NCI-H2227 (cell line): ENCODE results near the gene DACH1.
"Not testable (repeated sequence)": the region's sequence is repeated elsewhere in the genome, so short reads cannot be mapped to it uniquely, and the experiment has no call there.

Experiments used
- DNase-seq: peaks from one replicate; lab custom pipeline; 2025; ENCODE audit not compliant: unreplicated experiment; lab: John Stamatoyannopoulos, UW

Gene DACH1

GRCh38 chr13:71866335-71867130 is 471 bp downstream of the DACH1 start:
- DNase-seq, result peak; percentile 40

DNA sequence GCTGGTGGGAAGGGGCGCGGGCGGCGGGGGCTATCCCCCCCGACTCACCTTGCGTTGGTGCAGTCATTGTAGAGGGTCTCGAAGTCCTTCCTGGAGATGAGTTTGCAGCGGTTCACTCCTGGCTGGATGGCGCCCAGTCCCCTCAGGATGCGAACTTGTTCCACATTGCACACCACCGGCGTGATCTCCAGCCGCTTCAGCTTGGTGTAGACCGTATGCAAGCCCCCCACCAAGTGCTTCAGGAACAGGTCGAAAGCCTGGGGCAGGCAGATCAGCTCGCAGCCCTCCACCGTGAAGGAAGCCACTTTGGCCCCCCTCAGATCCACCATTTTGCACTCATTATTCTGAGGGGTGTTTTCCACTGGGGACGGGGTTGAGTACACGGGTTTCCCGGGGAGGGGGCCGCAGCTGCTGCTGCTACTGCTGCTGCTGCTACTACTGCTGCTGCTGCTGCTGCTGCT is 1.1 kb downstream of the DACH1 start:
- DNase-seq, result peak; percentile 40

- peak; percentile 47 for DNase-seq
These were observed 1.8 kb downstream of the DACH1 start for GRCh38 chr13:71864986-71865873.

DNA sequence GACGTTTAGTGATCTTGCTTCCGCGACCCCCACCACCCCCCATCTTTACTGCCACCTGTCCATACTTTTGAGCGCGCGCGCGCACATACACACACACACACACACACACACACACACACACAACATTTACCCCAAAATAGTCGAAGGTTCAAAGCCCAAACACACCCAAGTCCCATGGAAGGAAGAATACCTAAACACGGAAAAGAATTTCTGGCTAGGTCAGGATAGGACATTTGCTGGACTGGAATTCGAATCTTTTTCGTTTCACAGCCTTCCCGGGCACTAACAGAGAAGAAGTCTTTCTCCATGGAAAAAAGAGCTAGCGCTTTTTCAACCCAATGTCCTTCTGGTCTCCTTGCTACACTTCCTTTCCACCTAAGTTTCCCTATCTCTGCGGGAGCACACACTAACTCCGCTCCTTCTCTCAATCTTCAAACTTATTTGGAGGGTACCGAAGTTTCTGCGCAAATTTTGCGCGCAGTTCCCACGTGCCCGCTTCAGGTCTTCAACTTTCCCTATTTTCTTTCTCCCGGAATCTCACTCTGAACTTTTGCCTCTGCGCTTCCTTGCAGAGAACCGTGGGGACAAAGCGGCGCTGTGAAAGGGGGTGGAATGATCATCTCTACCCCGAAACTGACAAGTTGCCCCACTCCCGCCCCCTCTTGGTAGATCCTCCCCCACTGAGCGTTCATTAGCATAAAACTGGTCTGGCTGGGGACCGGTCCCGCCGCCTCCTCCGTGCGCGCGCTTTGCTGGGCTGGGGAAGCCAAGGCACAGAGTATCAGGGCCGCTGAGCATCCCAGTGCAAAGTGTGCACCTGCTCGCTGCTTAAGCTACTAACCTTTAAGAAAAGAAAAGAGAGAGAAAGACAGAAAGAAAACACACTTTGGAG is 2.7 kb downstream of the DACH1 start:
- DNase-seq, result peak; percentile 66

GRCh38 chr13:71863254-71863865 is 3.6 kb downstream of the DACH1 start:
- no peak for DNase-seq

DNA sequence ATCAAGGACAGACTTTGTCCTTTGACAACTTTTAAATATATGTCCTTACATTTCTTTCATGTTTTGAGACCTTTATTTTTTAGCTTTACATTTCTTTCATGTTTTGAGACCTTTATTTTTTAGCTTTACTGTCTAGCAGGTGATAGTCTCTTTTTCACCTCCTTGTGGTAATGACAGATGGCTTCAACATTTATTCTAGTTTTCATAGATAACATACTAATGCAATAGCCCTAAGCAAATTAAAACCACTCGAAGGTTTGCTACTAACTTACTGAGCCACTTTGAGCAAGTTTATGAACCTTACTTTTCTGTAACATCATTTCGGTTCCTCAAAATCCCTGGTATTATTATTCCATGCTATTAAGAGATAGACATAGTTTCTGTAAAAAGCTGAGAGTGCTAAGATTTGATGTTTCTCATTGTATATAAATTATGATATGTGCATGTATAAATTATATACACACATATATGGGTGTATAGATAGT is 4.5 kb downstream of the DACH1 start:
- DNase-seq, result no peak

DNA sequence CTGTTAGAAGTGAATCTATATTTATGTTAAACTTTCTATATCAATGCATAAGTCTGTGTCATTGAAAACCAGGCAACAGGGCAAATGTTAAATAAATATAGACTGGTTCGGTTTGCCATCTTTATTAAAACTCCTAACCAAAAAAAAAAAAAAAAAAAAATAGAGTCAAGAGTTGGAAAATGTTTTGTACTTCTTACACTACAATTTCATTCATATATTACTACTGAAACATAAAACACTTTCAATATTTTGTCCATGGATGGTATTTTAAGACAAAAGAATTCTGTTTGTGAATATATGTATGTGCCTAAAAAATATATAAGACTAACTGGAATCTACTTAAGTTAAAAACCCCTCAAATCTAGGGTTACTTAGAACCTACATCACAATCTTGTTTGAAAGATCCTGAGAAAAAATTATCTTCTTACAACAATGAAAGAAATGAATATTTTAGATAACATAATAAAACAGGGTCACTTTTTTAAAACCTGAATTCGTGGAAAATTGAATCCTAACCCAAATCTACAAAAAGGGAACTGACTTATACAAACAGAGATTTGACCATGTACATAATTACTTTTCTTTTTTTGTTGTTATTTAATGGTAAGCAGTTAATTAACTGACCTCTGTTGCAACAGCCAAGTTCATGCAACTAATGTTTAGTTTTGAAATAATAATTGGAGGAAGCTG is 5.1 kb downstream of the DACH1 start:
- DNase-seq, result no peak

DNA sequence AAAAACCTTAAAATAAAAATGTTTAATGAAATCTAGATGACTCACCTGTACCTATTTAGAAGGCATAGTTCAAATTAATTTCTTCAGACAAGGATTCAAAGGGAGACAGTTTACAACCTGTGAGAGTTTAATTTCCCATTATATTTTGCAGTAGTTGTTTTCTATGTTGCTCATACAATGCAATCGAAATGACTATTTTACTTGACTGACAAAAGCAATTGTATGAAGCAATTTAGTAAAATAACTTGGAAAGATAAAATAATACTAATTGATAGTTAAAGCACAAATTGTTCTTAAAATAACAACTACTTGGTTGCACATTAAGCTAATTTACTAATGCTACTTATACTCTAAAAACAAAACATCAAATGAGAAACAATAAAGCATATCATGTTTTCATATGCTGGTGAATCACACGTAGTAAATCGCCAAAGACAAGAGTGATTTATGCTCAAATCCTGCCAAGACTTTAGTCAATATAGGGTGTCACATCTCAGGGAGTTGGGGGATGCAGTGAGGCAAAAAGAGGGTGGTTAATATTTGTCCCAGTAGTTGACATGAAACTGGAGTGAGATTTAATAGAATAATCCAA is 6.4 kb downstream of the DACH1 start:
- no peak for DNase-seq

GRCh38 chr13:71858647-71859046 is 8.4 kb downstream of the DACH1 start:
- no peak for DNase-seq

GRCh38 chr13:71856548-71857043 is 10.4 kb downstream of the DACH1 start:
- peak; percentile 14 for DNase-seq

DNA sequence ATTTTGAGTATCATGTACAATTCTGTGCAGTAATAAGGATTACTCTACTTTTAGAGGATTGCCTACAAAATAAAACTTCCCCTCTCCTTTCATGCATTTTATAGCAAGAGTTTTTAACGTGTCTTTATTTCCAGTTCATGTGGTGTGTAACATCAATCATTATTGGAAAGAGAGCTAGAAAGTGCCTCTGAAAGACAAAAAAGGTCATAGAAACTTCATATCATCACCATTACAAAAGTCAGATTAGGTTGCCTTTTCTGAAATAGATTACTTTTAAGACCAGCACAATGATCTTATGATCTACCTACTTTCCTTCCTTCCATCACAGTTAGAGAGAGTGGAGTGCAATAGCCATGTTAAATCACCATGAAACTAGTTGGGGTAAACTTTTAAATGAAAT is 12.6 kb downstream of the DACH1 start:
- no peak for DNase-seq

- DNase-seq, result no peak
These were observed 13.3 kb downstream of the DACH1 start for GRCh38 chr13:71853725-71854124.

- DNase-seq, result no peak
These were observed 14.3 kb downstream of the DACH1 start for GRCh38 chr13:71852736-71853135.

GRCh38 chr13:71851498-71852409 is 15.2 kb downstream of the DACH1 start:
- DNase-seq, result no peak

- no peak for DNase-seq
These were observed 25.0 kb downstream of the DACH1 start for GRCh38 chr13:71842003-71842402.

DNA sequence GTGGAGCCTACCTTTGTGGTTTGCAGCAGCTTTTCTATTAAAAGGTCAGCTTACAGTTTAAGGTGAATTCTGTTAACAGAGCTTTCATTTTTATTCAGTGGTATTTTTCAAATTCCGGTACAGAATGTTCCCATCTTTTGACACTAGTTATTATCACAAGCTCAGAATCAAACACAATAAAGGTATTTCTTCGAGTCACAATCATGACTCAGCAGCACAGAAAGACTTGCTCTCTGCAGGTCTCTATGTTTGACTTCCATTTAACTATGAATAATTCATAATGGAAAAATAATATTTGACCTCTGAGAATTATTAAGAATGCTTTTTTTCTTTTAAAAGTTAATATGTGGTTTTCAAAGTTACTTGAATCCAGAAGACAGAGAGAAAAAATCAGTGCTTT is 28.2 kb downstream of the DACH1 start:
- no peak for DNase-seq

DNA sequence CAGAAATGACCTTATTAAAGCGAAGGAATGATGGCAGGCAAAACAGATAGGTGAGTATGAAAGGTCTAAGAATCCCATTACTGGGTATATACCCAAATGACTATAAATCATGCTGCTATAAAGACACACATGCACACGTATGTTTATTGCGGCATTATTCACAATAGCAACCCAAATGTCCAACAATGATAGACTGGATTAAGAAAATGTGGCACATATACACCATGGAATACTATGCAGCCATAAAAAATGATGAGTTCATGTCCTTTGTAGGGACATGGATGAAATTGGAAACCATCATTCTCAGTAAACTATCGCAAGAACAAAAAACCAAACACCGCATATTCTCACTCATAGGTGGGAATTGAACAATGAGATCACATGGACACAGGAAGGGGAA is 29.4 kb downstream of the DACH1 start:
- not testable (repeated sequence) for DNase-seq

DNA sequence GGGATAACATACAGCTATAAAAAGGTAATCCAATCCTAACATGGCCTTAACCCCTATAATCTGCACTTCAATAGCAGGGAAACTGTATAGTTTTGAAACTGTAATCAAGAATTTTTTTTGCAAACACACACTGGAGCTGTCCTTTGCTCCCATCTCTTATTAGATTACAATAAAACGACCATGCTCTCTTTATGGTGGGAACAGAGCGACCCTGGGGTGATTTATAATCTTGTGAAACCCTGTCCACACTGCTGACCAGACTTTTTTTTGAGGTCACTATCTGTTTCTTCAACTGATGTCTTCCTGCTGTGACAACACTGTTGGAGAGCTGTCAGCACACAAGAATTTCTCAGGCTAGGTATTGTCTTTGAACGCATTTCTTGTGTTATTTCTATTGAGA is 35.3 kb downstream of the DACH1 start:
- DNase-seq, result peak; percentile 52
